LoVo (cell line): ENCODE measurements around the gene PITPNM3.

Experiments
- DNase-seq: peaks from one replicate; pipeline ENCODE4 v3.0.0-alpha.2; 2016; ENCODE audit warnings: low spot score

Gene PITPNM3

GRCh38 chr17:6408276-6408675, 148.1 kb downstream of the PITPNM3 start:
- no peak for DNase-seq

DNA sequence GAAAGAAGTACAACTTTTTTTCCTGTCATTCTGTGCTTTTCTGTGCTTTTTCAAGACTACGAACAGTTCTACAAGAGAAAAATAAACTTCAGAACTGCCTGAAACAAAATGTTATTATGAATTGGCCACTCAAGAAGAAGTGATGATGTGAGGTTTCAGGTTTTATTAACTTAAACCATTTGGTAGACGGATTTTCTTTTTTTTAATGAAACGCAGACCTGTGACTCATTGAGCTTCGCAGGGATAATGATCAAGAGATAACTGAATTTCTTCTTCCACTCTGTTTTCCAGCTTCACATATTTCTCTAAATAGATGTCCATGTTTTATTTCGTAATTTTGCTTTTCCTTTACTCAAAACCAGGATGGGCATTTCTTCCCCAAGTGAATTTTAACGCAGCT, 154.1 kb downstream of the PITPNM3 start:
- DNase-seq = no peak
